Measurements from ENCODE around the gene FUS.

GRCh38 chr16:31130336-31130891, 49.5 kb upstream of the FUS start:
- TF ChIP-seq YY1 (IDR thresholded peaks at IDR 0.05; ENCODE audit: insufficient read depth, insufficient read length): no peak
- no peak for TF ChIP-seq ZNF274 (IDR thresholded peaks at IDR 0.05; ENCODE audit: low read depth, low read length)

Measured in NT2/D1 (cell line).